H1 (cell line): Measurements from ENCODE around the gene DBNDD2. TPM values are rescaled to one million over a fixed set of nuclear protein-coding genes. Genes with fewer than 3 reads are reported as not detected.

Experiments
- BCL11A ChIP-seq, 2 experiments: IDR thresholded peaks; one replicate each; pipeline ENCODE4 v1.6.1; 2011; ENCODE audit warnings: low read depth in 2 of 2, low read length in 2 of 2, mild to moderate bottlenecking in 2 of 2
- KDM5A ChIP-seq: fragments of 200-600 bp; IDR thresholded peaks from 2 replicates; pipeline ENCODE4 v1.7.1; 2012; ENCODE audit warnings: mild to moderate bottlenecking, low read length, inconsistent platforms, mixed read lengths
- NANOG ChIP-seq: IDR thresholded peaks from 2 replicates; pipeline ENCODE4 v1.6.1; 2011; ENCODE audit warnings: low read length, low read depth, mild to moderate bottlenecking, inconsistent platforms; ENCODE audit not compliant: insufficient read depth, poor library complexity, severe bottlenecking
- POLR2A ChIP-seq, 2 experiments: IDR thresholded peaks; 1 replicate in 1 of 2; 2 replicates in 1 of 2; pipeline ENCODE4 v1.6.1; 2011; ENCODE audit warnings: low read depth in 2 of 2, low read length in 2 of 2, mild to moderate bottlenecking in 2 of 2; ENCODE audit errors: control extremely low read depth in 1 of 2
- RAD21 ChIP-seq, 2 experiments: IDR thresholded peaks in 1 of 2; conservative IDR thresholded peaks in 1 of 2; 2 replicates each; pipeline ENCODE4 v1.6.1; 2011; ENCODE audit warnings: low read depth in 2 of 2, low read length in 2 of 2, improper control_type of control experiment in 1 of 2, inconsistent platforms in 1 of 2, mild to moderate bottlenecking in 1 of 2, moderate library complexity in 1 of 2
- SAP30 ChIP-seq: fragments of 300-600 bp; sonication (generic); IDR thresholded peaks from 2 replicates; pipeline ENCODE4 v1.7.1; 2012; ENCODE audit warnings: low read length, moderate library complexity, mild to moderate bottlenecking, inconsistent platforms; ENCODE audit not compliant: insufficient read depth, insufficient replicate concordance
- SRF ChIP-seq: IDR thresholded peaks from 2 replicates; pipeline ENCODE4 v1.6.1; 2011; ENCODE audit warnings: mild to moderate bottlenecking, low read depth, low read length, moderate library complexity
- polyA plus RNA-seq, 7 experiments: library from polyadenylated mRNA; depleted of rRNA in 3 of 7; stranded (reverse) in 5 of 7; unstranded in 2 of 7; fragments of >200 nt in 5 of 7; fragments of 200-250 nt in 2 of 7; gene quantifications; 1 replicate in 5 of 7; 2 replicates in 1 of 7; 4 replicates in 1 of 7; pipeline versions ENCODE4 v1.2.1 to v1.2.3, GENCODE V29; 2011 to 2013; ENCODE audit warnings: missing spikeins in 2 of 7, mixed read lengths in 2 of 7
- total RNA-seq: library from RNA; stranded (reverse); fragmentation: NEBNext Ultra II Directional; extraction: Animal tissue kit (Norgen Biotek cat#: 25700); gene quantifications from 2 replicates; pipeline ENCODE4 v1.2.1, GENCODE V29; 2021
- TF ChIP-seq, protein P1 (sequence below): fragments of 300-600 bp; sonication (generic); IDR thresholded peaks from 2 replicates; pipeline ENCODE4 v1.7.1; 2012; ENCODE audit warnings: low read length, moderate library complexity, mild to moderate bottlenecking, inconsistent platforms; ENCODE audit not compliant: insufficient replicate concordance
- TF ChIP-seq, protein P2 (sequence below): IDR thresholded peaks from 2 replicates; pipeline ENCODE4 v1.6.1; 2012; ENCODE audit warnings: inconsistent platforms
- TF ChIP-seq, protein P3 (sequence below): IDR thresholded peaks from 2 replicates; pipeline ENCODE4 v1.6.1; 2011; ENCODE audit warnings: low read depth, mild to moderate bottlenecking, low read length; ENCODE audit not compliant: insufficient read depth

The DBNDD2 gene
- total and polyA plus RNA-seq, 2 of the 8 experiments (the other 6 are each of a cell fraction or from before 2014, with no cell fraction given): 55.8 to 96.3 TPM

DNA sequence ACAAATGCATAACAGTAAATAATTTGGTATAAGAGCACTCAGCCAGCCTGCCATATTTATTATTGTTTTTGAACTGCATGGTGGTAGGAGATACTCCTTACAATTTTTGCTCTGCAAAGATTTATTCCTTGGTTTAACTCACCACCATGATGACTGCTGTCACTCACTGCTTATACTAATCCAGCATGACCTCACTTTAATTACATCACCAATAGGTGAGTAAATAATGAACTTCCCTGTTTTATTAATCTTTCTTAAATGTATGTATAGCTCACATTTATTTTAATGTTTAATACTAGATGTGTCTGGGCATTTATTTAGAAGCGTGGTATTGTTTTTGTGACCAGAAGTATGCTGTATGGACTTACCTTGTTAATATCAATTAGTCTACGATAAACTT, 17.2 kb upstream of the DBNDD2 start (continued):
- TF ChIP-seq, protein P1, sequence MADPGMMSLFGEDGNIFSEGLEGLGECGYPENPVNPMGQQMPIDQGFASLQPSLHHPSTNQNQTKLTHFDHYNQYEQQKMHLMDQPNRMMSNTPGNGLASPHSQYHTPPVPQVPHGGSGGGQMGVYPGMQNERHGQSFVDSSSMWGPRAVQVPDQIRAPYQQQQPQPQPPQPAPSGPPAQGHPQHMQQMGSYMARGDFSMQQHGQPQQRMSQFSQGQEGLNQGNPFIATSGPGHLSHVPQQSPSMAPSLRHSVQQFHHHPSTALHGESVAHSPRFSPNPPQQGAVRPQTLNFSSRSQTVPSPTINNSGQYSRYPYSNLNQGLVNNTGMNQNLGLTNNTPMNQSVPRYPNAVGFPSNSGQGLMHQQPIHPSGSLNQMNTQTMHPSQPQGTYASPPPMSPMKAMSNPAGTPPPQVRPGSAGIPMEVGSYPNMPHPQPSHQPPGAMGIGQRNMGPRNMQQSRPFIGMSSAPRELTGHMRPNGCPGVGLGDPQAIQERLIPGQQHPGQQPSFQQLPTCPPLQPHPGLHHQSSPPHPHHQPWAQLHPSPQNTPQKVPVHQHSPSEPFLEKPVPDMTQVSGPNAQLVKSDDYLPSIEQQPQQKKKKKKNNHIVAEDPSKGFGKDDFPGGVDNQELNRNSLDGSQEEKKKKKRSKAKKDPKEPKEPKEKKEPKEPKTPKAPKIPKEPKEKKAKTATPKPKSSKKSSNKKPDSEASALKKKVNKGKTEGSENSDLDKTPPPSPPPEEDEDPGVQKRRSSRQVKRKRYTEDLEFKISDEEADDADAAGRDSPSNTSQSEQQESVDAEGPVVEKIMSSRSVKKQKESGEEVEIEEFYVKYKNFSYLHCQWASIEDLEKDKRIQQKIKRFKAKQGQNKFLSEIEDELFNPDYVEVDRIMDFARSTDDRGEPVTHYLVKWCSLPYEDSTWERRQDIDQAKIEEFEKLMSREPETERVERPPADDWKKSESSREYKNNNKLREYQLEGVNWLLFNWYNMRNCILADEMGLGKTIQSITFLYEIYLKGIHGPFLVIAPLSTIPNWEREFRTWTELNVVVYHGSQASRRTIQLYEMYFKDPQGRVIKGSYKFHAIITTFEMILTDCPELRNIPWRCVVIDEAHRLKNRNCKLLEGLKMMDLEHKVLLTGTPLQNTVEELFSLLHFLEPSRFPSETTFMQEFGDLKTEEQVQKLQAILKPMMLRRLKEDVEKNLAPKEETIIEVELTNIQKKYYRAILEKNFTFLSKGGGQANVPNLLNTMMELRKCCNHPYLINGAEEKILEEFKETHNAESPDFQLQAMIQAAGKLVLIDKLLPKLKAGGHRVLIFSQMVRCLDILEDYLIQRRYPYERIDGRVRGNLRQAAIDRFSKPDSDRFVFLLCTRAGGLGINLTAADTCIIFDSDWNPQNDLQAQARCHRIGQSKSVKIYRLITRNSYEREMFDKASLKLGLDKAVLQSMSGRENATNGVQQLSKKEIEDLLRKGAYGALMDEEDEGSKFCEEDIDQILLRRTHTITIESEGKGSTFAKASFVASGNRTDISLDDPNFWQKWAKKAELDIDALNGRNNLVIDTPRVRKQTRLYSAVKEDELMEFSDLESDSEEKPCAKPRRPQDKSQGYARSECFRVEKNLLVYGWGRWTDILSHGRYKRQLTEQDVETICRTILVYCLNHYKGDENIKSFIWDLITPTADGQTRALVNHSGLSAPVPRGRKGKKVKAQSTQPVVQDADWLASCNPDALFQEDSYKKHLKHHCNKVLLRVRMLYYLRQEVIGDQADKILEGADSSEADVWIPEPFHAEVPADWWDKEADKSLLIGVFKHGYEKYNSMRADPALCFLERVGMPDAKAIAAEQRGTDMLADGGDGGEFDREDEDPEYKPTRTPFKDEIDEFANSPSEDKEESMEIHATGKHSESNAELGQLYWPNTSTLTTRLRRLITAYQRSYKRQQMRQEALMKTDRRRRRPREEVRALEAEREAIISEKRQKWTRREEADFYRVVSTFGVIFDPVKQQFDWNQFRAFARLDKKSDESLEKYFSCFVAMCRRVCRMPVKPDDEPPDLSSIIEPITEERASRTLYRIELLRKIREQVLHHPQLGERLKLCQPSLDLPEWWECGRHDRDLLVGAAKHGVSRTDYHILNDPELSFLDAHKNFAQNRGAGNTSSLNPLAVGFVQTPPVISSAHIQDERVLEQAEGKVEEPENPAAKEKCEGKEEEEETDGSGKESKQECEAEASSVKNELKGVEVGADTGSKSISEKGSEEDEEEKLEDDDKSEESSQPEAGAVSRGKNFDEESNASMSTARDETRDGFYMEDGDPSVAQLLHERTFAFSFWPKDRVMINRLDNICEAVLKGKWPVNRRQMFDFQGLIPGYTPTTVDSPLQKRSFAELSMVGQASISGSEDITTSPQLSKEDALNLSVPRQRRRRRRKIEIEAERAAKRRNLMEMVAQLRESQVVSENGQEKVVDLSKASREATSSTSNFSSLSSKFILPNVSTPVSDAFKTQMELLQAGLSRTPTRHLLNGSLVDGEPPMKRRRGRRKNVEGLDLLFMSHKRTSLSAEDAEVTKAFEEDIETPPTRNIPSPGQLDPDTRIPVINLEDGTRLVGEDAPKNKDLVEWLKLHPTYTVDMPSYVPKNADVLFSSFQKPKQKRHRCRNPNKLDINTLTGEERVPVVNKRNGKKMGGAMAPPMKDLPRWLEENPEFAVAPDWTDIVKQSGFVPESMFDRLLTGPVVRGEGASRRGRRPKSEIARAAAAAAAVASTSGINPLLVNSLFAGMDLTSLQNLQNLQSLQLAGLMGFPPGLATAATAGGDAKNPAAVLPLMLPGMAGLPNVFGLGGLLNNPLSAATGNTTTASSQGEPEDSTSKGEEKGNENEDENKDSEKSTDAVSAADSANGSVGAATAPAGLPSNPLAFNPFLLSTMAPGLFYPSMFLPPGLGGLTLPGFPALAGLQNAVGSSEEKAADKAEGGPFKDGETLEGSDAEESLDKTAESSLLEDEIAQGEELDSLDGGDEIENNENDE: no peak
- TF ChIP-seq SAP30: no peak
- TF ChIP-seq KDM5A: no peak
- TF ChIP-seq SRF: no peak
- TF ChIP-seq, protein P2, sequence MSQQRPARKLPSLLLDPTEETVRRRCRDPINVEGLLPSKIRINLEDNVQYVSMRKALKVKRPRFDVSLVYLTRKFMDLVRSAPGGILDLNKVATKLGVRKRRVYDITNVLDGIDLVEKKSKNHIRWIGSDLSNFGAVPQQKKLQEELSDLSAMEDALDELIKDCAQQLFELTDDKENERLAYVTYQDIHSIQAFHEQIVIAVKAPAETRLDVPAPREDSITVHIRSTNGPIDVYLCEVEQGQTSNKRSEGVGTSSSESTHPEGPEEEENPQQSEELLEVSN: no peak
- TF ChIP-seq RAD21 (IDR thresholded peaks at IDR 0.05 in 1 of 2, conservative IDR thresholded peaks at IDR 0.05 in 1 of 2; ENCODE audit: low read depth in 2 of 2, low read length in 2 of 2): no peak
- TF ChIP-seq, protein P3, sequence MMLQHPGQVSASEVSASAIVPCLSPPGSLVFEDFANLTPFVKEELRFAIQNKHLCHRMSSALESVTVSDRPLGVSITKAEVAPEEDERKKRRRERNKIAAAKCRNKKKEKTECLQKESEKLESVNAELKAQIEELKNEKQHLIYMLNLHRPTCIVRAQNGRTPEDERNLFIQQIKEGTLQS: no peak
- TF ChIP-seq BCL11A (IDR thresholded peaks at IDR 0.05; ENCODE audit: low read depth in 2 of 2, low read length in 2 of 2): no peak
- no peak for TF ChIP-seq POLR2A (IDR thresholded peaks at IDR 0.05; ENCODE audit: control extremely low read depth in 1 of 2, low read depth in 2 of 2, low read length in 2 of 2)
- TF ChIP-seq NANOG: no peak
